ENCODE measurements around the gene KLHL36. TPM values are rescaled to one million over a fixed set of nuclear protein-coding genes. Genes with fewer than 3 reads are reported as not detected.
"Not testable (repeated sequence)": the region's sequence is repeated elsewhere in the genome, so short reads cannot be mapped to it uniquely, and the experiment has no call there.

The KLHL36 gene
- total RNA-seq, 1 donor: 63.0 TPM

GRCh38 chr16:84690088-84690819 is 41.9 kb downstream of the KLHL36 start:
- no peak for DNase-seq (ENCODE audit: low read depth in 2 of 3, low spot score in 2 of 3)

DNA sequence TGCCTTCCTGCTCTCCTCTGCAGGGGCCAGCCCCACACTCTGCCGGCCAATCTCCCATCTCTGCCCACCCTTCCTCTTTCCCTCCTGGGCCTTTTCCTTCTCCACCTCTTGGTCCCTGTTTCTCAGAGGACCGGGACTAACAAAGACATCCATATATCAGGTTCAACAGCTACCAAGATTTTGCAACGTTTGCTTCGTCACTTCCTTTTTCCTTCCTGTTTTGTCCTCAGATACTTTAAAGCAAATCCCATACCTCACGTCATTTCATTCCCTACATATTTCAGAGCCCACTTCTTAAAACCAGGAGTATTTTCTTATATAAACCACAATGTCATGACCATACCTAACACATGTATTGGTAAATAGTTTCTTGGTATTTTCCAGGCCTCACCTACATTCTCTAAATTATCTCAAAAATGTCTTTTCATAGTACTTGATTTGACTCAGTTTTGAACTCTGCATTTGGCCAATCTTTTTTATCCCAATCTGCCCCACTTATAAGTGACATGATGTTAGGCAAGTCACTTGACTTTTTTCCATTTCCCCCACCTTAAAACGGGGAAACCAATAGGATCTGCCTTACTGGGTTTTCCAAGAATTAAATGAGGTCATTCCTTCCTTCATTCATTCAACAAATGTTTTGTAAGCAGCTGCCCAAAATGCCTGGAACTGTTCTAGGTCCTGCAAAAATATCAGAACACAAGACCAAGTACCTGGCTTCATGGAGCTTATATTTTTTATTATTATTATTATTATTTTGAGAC is 44.3 kb downstream of the KLHL36 start:
- no peak for DNase-seq (ENCODE audit: low read depth in 2 of 3, low spot score in 2 of 3)

- DNase-seq (ENCODE audit: low read depth in 2 of 3, low spot score in 2 of 3): not testable (repeated sequence)
These were observed 45.6 kb downstream of the KLHL36 start for GRCh38 chr16:84693869-84694268.

- DNase-seq (ENCODE audit: low read depth in 2 of 3, low spot score in 2 of 3): no peak
These were observed 46.7 kb downstream of the KLHL36 start for GRCh38 chr16:84694980-84695379.

- DNase-seq (ENCODE audit: low read depth in 2 of 3, low spot score in 2 of 3): peak in 2 of 3 donors; percentile 29 to 36
These were observed 50.9 kb downstream of the KLHL36 start for GRCh38 chr16:84699147-84699711.

DNA sequence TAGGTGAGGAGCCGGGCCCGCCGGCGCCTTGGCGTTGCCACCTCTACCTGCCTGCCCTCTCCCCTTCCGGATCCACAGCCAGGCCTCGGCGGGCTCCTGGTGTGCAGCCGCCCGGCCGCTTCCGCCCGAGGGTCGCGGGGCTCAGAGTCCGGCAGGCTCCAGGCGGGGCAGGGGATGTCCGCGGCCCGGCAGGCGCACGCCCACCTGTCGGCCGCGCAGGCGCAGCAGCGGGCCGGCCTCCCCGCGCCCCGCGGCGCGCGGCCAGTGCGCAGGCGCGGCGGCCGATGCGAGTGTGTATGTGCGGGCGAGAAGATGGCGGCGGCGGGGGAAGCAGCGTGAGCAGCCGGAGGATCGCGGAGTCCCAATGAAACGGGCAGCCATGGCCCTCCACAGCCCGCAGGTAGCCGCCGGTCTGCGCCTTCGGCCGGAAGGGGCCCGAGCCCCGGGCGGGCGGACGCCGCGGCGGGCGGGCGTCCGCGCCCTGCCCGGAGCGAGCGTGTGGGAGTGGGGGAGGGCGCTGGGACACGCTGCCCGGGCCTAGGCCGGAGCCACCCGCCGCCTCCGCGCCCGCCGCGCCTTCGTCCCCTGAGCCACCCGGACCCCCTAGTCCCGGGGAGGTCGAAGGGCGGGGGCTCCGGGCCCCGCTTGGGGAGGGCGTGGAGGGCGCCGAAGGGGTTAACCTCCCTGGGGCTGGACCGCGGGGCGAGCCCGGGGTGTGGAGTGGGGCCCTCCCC is 51.6 kb downstream of the KLHL36 start, which contains the start of gene USP10:
Gene USP10 (plus strand): TSS at position 289 of the 734 bp plus-strand sequence. CDS start 91 bp downstream, at position 380.
- peak; percentile 78 to 90 (median 83) for DNase-seq (ENCODE audit: low read depth in 2 of 3, low spot score in 2 of 3)

GRCh38 chr16:84700446-84701300 is 52.4 kb downstream of the KLHL36 start:
- peak; percentile 21 to 55 (median 23) for DNase-seq (ENCODE audit: low read depth in 2 of 3, low spot score in 2 of 3)

DNA sequence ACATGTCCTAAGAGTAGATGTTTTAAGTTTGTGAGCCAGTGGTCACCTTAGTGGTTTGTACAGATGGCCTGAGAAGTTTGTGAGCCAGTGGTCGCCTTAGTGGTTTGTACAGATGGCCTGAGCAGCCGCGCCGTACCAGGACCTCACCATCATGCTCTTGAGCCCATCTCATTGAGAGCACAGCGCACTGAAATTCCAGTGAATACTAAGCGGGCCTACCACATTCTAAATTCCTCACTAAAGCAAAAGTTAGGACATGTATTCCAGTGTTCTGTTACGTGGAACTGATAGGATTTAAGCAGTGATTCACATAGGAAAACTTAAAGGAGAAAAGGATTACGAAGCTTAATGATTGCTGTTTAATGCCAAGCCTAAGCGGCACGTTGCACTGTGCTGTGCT is 55.4 kb downstream of the KLHL36 start:
- DNase-seq (ENCODE audit: low read depth in 2 of 3, low spot score in 2 of 3): no peak

DNA sequence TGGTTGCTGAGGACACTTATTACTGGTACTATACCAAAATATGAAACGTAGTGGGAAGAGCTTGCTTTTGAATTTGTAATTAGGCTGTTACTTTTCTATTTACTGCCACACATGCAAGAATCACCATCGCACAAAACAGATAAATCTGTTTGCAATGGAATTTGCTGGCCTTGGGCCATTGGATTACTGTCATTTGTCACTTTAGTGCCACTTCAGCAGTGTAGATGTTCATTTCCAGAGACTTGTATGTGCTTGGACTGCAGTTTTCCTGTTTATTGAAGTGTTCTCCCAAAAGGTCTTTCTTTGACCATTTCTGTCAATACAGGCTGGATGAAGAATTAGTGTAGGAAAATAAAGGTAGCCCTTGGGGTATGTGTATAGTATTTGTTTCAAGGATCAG is 55.9 kb downstream of the KLHL36 start:
- DNase-seq (ENCODE audit: low read depth in 2 of 3, low spot score in 2 of 3): no peak

DNA sequence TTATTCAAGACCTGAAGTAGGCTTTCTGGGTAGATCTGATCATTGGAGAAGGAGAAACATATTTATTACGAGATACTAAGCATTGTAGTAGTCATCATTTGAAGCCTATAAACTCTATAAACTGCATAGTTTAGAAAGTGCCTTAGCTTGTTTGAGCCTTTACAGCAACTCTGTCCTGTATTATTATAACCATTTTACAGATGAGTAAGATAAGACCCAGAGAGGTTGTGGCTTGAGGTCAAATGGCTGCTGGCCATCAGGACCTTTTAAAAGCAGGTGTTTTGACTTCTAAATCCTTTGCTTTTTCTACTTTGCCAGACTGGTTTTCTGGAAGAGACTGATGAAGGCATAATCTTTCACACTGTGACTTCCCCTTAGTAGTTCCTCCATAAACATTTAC is 58.5 kb downstream of the KLHL36 start:
- no peak for DNase-seq (ENCODE audit: low read depth in 2 of 3, low spot score in 2 of 3)

- DNase-seq (ENCODE audit: low read depth in 2 of 3, low spot score in 2 of 3): no peak
These were observed 61.3 kb downstream of the KLHL36 start for GRCh38 chr16:84709609-84710008.

GRCh38 chr16:84710686-84711085 is 62.4 kb downstream of the KLHL36 start:
- no peak for DNase-seq (ENCODE audit: low read depth in 2 of 3, low spot score in 2 of 3)

Other genes starting within 250 kb of the KLHL36 start
- gene MEAK7, start 143.9 kb upstream of the KLHL36 start, total RNA-seq: 7.8 TPM
- 31.8 TPM for gene COTL1, start 30.4 kb upstream of the KLHL36 start, total RNA-seq
- 112 TPM for gene USP10, start 51.5 kb downstream of the KLHL36 start, total RNA-seq
- gene CRISPLD2, start 171.5 kb downstream of the KLHL36 start, total RNA-seq: 2.2 TPM

Data from hematopoietic multipotent progenitor cell (in vitro differentiated cells).